ENCODE data around the gene KIFC3. TPM values are rescaled to one million over a fixed set of nuclear protein-coding genes. Genes with fewer than 3 reads are reported as not detected.
A peak's percentile ranks its signal among the peaks of the same experiment; 100 is the strongest.

Gene KIFC3
- total RNA-seq, 1 donor from 2014 or later = 27.6 TPM

- peaks cover 3% of the 10 kb centered on the region for H3K36me3 Mint-ChIP-seq (ENCODE audit: insufficient read depth)
- peak within 1 kb of the TSS; percentile 99 for H3K27ac Mint-ChIP-seq
- peaks cover 8% of the 10 kb centered on the region for H3K9me3 Mint-ChIP-seq (ENCODE audit: low read depth)
- peaks cover 20% of the 10 kb centered on the region for H3K4me1 Mint-ChIP-seq (ENCODE audit: low read depth)
- no peaks in the 10 kb centered on the region for H3K27me3 Mint-ChIP-seq
- TF ChIP-seq CTCF (IDR thresholded peaks at IDR 0.05; ENCODE audit: unreplicated experiment) = no peak
- DNase-seq (ENCODE audit: low spot score, unreplicated experiment) = no peak
- H3K4me3 Mint-ChIP-seq (ENCODE audit: low read depth) = peak within 1 kb of the TSS; percentile 94
These were observed 66.4 kb downstream of the KIFC3 start, which contains the start of gene KATNB1 for GRCh38 chr16:57735755-57736418. Gene KATNB1 (plus strand): TSS chr16:57735770. CDS start chr16:57737244, 1,474 bp downstream.

- peak overlapping the region; percentile 94 for H3K4me3 Mint-ChIP-seq (ENCODE audit: low read depth)
- peak; percentile 97 for DNase-seq (ENCODE audit: low spot score, unreplicated experiment)
- no peak for TF ChIP-seq CTCF (IDR thresholded peaks at IDR 0.05; ENCODE audit: unreplicated experiment)
These were observed 67.2 kb downstream of the KIFC3 start for GRCh38 chr16:57734925-57735754.

GRCh38 chr16:57734308-57734924 is 67.9 kb downstream of the KIFC3 start:
- H3K27me3 Mint-ChIP-seq = no peaks in the 10 kb centered on the region
- H3K27ac Mint-ChIP-seq = peak overlapping the region; percentile 99
- peaks cover 8% of the 10 kb centered on the region for H3K9me3 Mint-ChIP-seq (ENCODE audit: low read depth)
- H3K4me1 Mint-ChIP-seq (ENCODE audit: low read depth) = peaks cover 20% of the 10 kb centered on the region
- H3K36me3 Mint-ChIP-seq (ENCODE audit: insufficient read depth) = peaks cover 3% of the 10 kb centered on the region
- no peak for DNase-seq (ENCODE audit: low spot score, unreplicated experiment)
- no peak for TF ChIP-seq CTCF (IDR thresholded peaks at IDR 0.05; ENCODE audit: unreplicated experiment)
- H3K4me3 Mint-ChIP-seq (ENCODE audit: low read depth) = peak overlapping the region; percentile 94

More at GRCh38 chr16:57734925-57735754, 67.2 kb downstream of the KIFC3 start:
- peaks cover 3% of the 10 kb centered on the region for H3K36me3 Mint-ChIP-seq (ENCODE audit: insufficient read depth)
- H3K27me3 Mint-ChIP-seq = no peaks in the 10 kb centered on the region
- H3K4me1 Mint-ChIP-seq (ENCODE audit: low read depth) = peaks cover 20% of the 10 kb centered on the region
- H3K9me3 Mint-ChIP-seq (ENCODE audit: low read depth) = peaks cover 8% of the 10 kb centered on the region
- H3K27ac Mint-ChIP-seq = peak overlapping the region; percentile 99

- TF ChIP-seq CTCF (IDR thresholded peaks at IDR 0.05; ENCODE audit: unreplicated experiment) = no peak
- peaks cover 8% of the 10 kb centered on the region for H3K9me3 Mint-ChIP-seq (ENCODE audit: low read depth)
- peaks cover 20% of the 10 kb centered on the region for H3K4me1 Mint-ChIP-seq (ENCODE audit: low read depth)
- H3K27ac Mint-ChIP-seq = no peak overlapping the region
- no peaks in the 10 kb centered on the region for H3K27me3 Mint-ChIP-seq
- peak overlapping the region; percentile 14 for H3K4me3 Mint-ChIP-seq (ENCODE audit: low read depth)
- H3K36me3 Mint-ChIP-seq (ENCODE audit: insufficient read depth) = peaks cover 3% of the 10 kb centered on the region
- DNase-seq (ENCODE audit: low spot score, unreplicated experiment) = no peak
These were observed 69.6 kb downstream of the KIFC3 start for GRCh38 chr16:57732714-57733113.

- Mint-ChIP-seq H3K9me3 (ENCODE audit: low read depth) (peaks cover 8% of the 10 kb centered on the region), H3K27ac (no peak overlapping the region), H3K4me3 (ENCODE audit: low read depth) (no peak overlapping the region), H3K27me3 (no peaks in the 10 kb centered on the region), H3K4me1 (ENCODE audit: low read depth) (peaks cover 15% of the 10 kb centered on the region), H3K36me3 (ENCODE audit: insufficient read depth) (peaks cover 3% of the 10 kb centered on the region)
- DNase-seq (ENCODE audit: low spot score, unreplicated experiment) = no peak
- TF ChIP-seq CTCF (IDR thresholded peaks at IDR 0.05; ENCODE audit: unreplicated experiment) = no peak
These were observed 70.3 kb downstream of the KIFC3 start for GRCh38 chr16:57732037-57732436.
